HCT116 (cell line): Measurements from ENCODE around the gene RBMS1. TPM values are rescaled to one million over a fixed set of nuclear protein-coding genes. Genes with fewer than 3 reads are reported as not detected.

Source experiments
- ATAC-seq: fragments of 200-7000 bp; cut with Tn5 transposase; 2 replicates; pipeline ENCODE4 v1.9.1; 2020; ENCODE audit warnings: mild to moderate bottlenecking, moderate library complexity
- BruUV-seq: library from RNA; stranded (reverse); fragments of 400-500 nt; replicated peaks from 2 replicates; lab custom pipeline; 2021; lab: Mats Ljungman, UMichigan
- CTCF ChIA-PET: fragments of 300-600 bp; sonication (Branson Sonifier 250); formaldehyde crosslinking; loops from one replicate; lab custom pipeline; 2021; ENCODE audit warnings: antibody characterized with exemption; lab: Charles Lee
- POLR2A ChIA-PET: fragments of 300-600, 350-600 bp; sonication (Branson Sonifier 250); formaldehyde crosslinking; loops from one replicate; lab custom pipeline; 2021; ENCODE audit warnings: antibody characterized with exemption; lab: Charles Lee
- RAD21 ChIA-PET, 2 experiments: fragments of 300-600 bp; sonication (Branson Sonifier 250); formaldehyde crosslinking; loops; one replicate each; lab custom pipeline; 2023; ENCODE audit warnings: low total read pairs in 2 of 2; ENCODE audit not compliant: uncharacterized antibody in 2 of 2, unreplicated experiment in 2 of 2, low non-redundant PET in 1 of 2; lab: Charles Lee
- DNase-seq: peaks from one replicate; pipeline ENCODE4 v3.0.0-alpha.2; 2010; ENCODE audit warnings: low read depth, low spot score
- H2AFZ ChIP-seq: fragments of 200-600 bp; shearing (Covaris generic), sonication (generic); 2 replicates; pipeline ENCODE4 v1.6.1; 2017; ENCODE audit warnings: low read depth, mixed run types, mixed read lengths, antibody characterized with exemption, low read length; ENCODE audit not compliant: poor library complexity, severe bottlenecking
- H3K27ac ChIP-seq: 2 replicates; pipeline ENCODE4 v1.5.1; 2012; ENCODE audit warnings: low read depth, low read length
- H3K27me3 ChIP-seq: fragments of 200-600 bp; sonication (generic); 2 replicates; pipeline ENCODE4 v1.6.1; 2016; ENCODE audit warnings: mixed run types, low read length, mixed read lengths; ENCODE audit not compliant: insufficient read depth
- H3K36me3 ChIP-seq, 2 experiments: fragments of 200-500 bp in 1 of 2; fragments of 200-600 bp in 1 of 2; sonication (Bioruptor generic) in 1 of 2; sonication (generic) in 1 of 2; 2 replicates each; pipeline versions ENCODE4 v1.5.1 to v1.6.1; 2014 to 2016; ENCODE audit warnings: low read length in 2 of 2, inconsistent platforms in 1 of 2, mixed read lengths in 1 of 2, mixed run types in 1 of 2; ENCODE audit not compliant: insufficient read depth in 2 of 2, control insufficient read depth in 1 of 2
- H3K4me1 ChIP-seq, 2 experiments: fragments of 200-600 bp in 1 of 2; sonication (generic) in 1 of 2; 2 replicates each; pipeline versions ENCODE4 v1.5.1 to v1.6.1; 2012 to 2017; ENCODE audit warnings: low read length in 2 of 2, inconsistent platforms in 1 of 2, mild to moderate bottlenecking in 1 of 2, mixed read lengths in 1 of 2, mixed run types in 1 of 2, moderate library complexity in 1 of 2; ENCODE audit not compliant: insufficient read depth in 2 of 2, control insufficient read depth in 1 of 2
- H3K4me2 ChIP-seq: fragments of 200-600 bp; sonication (generic); 2 replicates; pipeline ENCODE4 v1.6.1; 2017; ENCODE audit warnings: mixed run types, low read length, mixed read lengths
- H3K4me3 ChIP-seq, 2 experiments: fragments of 200-600 bp in 1 of 2; sonication (generic) in 1 of 2; replicated peaks in 1 of 2; 2 replicates each; pipeline ENCODE4 v1.5.1; 2011 to 2016; ENCODE audit warnings: low read length in 2 of 2, control low read depth in 1 of 2, low read depth in 1 of 2, mild to moderate bottlenecking in 1 of 2, mixed read lengths in 1 of 2, mixed run types in 1 of 2
- H3K79me2 ChIP-seq: fragments of 200-600 bp; sonication (generic); 2 replicates; pipeline ENCODE4 v1.6.1; 2017; ENCODE audit warnings: mild to moderate bottlenecking, mixed run types, low read length, moderate library complexity, mixed read lengths; ENCODE audit not compliant: insufficient read depth
- H3K9ac ChIP-seq: fragments of 200-600 bp; sonication (generic); 2 replicates; pipeline ENCODE4 v1.6.1; 2016; ENCODE audit warnings: low read length, mixed read lengths
- H3K9me2 ChIP-seq: fragments of 200-600 bp; sonication (generic), shearing (Covaris generic); 2 replicates; pipeline ENCODE4 v1.6.1; 2017; ENCODE audit warnings: mixed run types, mild to moderate bottlenecking, moderate library complexity; ENCODE audit not compliant: insufficient read depth
- H3K9me3 ChIP-seq, 2 experiments: fragments of 200-500 bp in 1 of 2; fragments of 200-600 bp in 1 of 2; sonication (Bioruptor generic) in 1 of 2; sonication (generic) in 1 of 2; 2 replicates each; pipeline ENCODE4 v1.6.1; 2014 to 2017; ENCODE audit warnings: low read length in 2 of 2, mixed read lengths in 2 of 2, inconsistent platforms in 1 of 2, low read depth in 1 of 2, mild to moderate bottlenecking in 1 of 2, mixed run types in 1 of 2, moderate library complexity in 1 of 2; ENCODE audit not compliant: control insufficient read depth in 1 of 2, insufficient read depth in 1 of 2
- H4K20me1 ChIP-seq: fragments of 200-600 bp; sonication (generic), shearing (Covaris generic); 2 replicates; pipeline ENCODE4 v1.6.1; 2017; ENCODE audit warnings: mixed run types, mild to moderate bottlenecking, moderate library complexity; ENCODE audit not compliant: insufficient read depth
- ATF3 ChIP-seq: IDR thresholded peaks from 2 replicates; pipeline ENCODE4 v1.6.1; 2012
- CBX3 ChIP-seq: IDR thresholded peaks from 2 replicates; pipeline ENCODE4 v1.6.1; 2012; ENCODE audit warnings: low read depth
- CTCF ChIP-seq, 3 experiments: fragments of 200-600 bp in 1 of 3; sonication (generic) in 1 of 3; IDR thresholded peaks in 2 of 3; conservative IDR thresholded peaks in 1 of 3; 2 replicates each; pipeline ENCODE4 v1.5.1; 2012 to 2017; ENCODE audit warnings: low read depth in 2 of 3, low read length in 2 of 3, antibody characterized with exemption in 1 of 3, borderline replicate concordance in 1 of 3, control low read depth in 1 of 3, mild to moderate bottlenecking in 1 of 3, mixed read lengths in 1 of 3, mixed run types in 1 of 3, moderate library complexity in 1 of 3; ENCODE audit not compliant: insufficient read depth in 1 of 3
- ELF1 ChIP-seq: IDR thresholded peaks from 2 replicates; pipeline ENCODE4 v1.6.1; 2012; ENCODE audit warnings: low read depth, borderline replicate concordance
- EZH2 ChIP-seq: fragments of 200-600 bp; sonication (generic); IDR thresholded peaks from 2 replicates; pipeline ENCODE4 v1.6.1; 2017; ENCODE audit warnings: antibody characterized with exemption, mixed run types
- FOSL1 ChIP-seq: IDR thresholded peaks from 2 replicates; pipeline ENCODE4 v1.6.1; 2012; ENCODE audit warnings: low read depth
- JUND ChIP-seq: IDR thresholded peaks from 2 replicates; pipeline ENCODE4 v1.6.1; 2012
- POLR2A ChIP-seq: IDR thresholded peaks from 2 replicates; pipeline ENCODE4 v1.7.0; 2011; ENCODE audit warnings: borderline replicate concordance; ENCODE audit not compliant: insufficient read depth, insufficient read length; ENCODE audit errors: extremely low read depth
- POLR2AphosphoS5 ChIP-seq: IDR thresholded peaks from 2 replicates; pipeline ENCODE4 v1.6.1; 2011; ENCODE audit warnings: mild to moderate bottlenecking, low read depth, low read length, moderate library complexity
- RAD21 ChIP-seq: IDR thresholded peaks from 2 replicates; pipeline ENCODE4 v1.6.1; 2012; ENCODE audit warnings: low read depth, mild to moderate bottlenecking
- REST ChIP-seq: IDR thresholded peaks from 2 replicates; pipeline ENCODE4 v1.6.1; 2012; ENCODE audit warnings: low read depth
- SIN3A ChIP-seq: IDR thresholded peaks from 2 replicates; pipeline ENCODE4 v1.6.1; 2012; ENCODE audit warnings: low read depth
- SP1 ChIP-seq: IDR thresholded peaks from 2 replicates; pipeline ENCODE4 v1.6.1; 2012; ENCODE audit warnings: low read depth
- SRF ChIP-seq: IDR thresholded peaks from 2 replicates; pipeline ENCODE4 v1.6.1; 2012; ENCODE audit warnings: low read depth
- TCF7L2 ChIP-seq: IDR thresholded peaks from 2 replicates; pipeline ENCODE4 v1.7.0; 2011; ENCODE audit warnings: borderline replicate concordance, inconsistent platforms; ENCODE audit not compliant: insufficient read depth, insufficient read length; ENCODE audit errors: extremely low read depth
- YY1 ChIP-seq: IDR thresholded peaks from 2 replicates; pipeline ENCODE4 v1.6.1; 2011; ENCODE audit warnings: low read length, low read depth, moderate library complexity, mild to moderate bottlenecking; ENCODE audit not compliant: insufficient replicate concordance; ENCODE audit errors: extremely low read depth
- ZBTB33 ChIP-seq: IDR thresholded peaks from 2 replicates; pipeline ENCODE4 v1.6.1; 2011; ENCODE audit warnings: mild to moderate bottlenecking, low read length, moderate library complexity; ENCODE audit not compliant: insufficient replicate concordance; ENCODE audit errors: extremely low read depth
- ZFX ChIP-seq: fragments of 450-650 bp; IDR thresholded peaks from 2 replicates; pipeline ENCODE4 v1.6.1; 2017
- ZNF274 ChIP-seq: fragments of 200-500 bp; sonication (Bioruptor generic); IDR thresholded peaks from 2 replicates; pipeline ENCODE4 v1.6.1; 2014; ENCODE audit warnings: mild to moderate bottlenecking, low read depth, low read length, inconsistent platforms
- intact Hi-C: fragments of 100-400 bp; cut with micrococcal nuclease; formaldehyde crosslinking; loops from 2 replicates; pipeline ENCODE4 v1.10.0; 2022
- total RNA-seq: library from RNA; stranded (reverse); gene quantifications from one replicate; pipeline ENCODE4 v1.2.1, GENCODE V29; 2021; ENCODE audit not compliant: unreplicated experiment

RBMS1 gene
- total RNA-seq, 1 experiment from 2014 or later = 17.6 TPM

DNA sequence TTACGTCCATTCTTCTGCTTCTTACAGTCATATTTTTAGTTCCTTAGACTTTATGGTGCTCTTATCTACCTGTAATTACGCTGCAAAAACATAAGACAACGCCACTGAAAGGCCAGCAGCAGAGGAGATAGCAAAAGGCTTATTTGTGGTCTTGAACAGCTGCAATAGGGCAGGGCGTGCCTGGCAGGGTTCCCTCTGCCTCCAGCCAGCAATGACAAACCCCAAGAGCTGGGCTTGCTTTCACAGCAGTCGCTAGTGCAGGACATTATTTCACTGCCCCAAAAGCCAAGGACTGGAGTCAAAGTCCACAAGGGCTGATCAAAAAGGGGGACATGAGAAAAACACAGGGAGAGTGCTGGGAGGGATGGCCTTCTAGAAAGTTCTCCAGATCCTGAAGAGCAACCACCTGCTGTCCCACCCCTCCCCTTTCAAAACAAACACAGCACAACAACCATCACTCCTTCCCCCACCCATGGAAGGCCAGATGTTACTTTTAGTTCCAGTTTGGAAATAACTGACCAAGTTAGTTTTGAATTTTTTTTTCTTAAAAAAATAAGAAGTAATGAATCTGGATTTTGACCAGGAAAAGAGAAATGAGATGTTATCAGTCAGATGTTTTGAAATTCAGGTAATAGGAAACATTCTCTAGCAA is 127.8 kb downstream of the RBMS1 start:
- no peak for ATAC-seq
- Histone ChIP-seq H3K9me3 (no peaks in the 10 kb centered on the region), H3K4me1 (no peaks in the 10 kb centered on the region), H3K27me3 (no peaks in the 10 kb centered on the region), H3K9ac (no peak overlapping the region), H3K4me2 (no peak overlapping the region), H4K20me1 (no peaks in the 10 kb centered on the region), H2AFZ (no peak overlapping the region), H3K4me3 (no peak overlapping the region), H3K79me2 (no peaks in the 10 kb centered on the region), H3K9me2 (no peaks in the 10 kb centered on the region), H3K27ac (no peak overlapping the region), H3K36me3 (no peaks in the 10 kb centered on the region)
- RAD21 ChIA-PET = no interaction called here
- no TSS peak for BruUV-seq
- no peak for DNase-seq
- TF ChIP-seq JUND (no peak), SP1 (no peak), YY1 (no peak), EZH2 (no peak), ZFX (no peak), POLR2AphosphoS5 (no peak), CTCF (IDR thresholded peaks at IDR 0.05 in 2 of 3, conservative IDR thresholded peaks at IDR 0.05 in 1 of 3; ENCODE audit: borderline replicate concordance in 1 of 3, insufficient read depth in 1 of 3, low read depth in 2 of 3, low read length in 2 of 3) (no peak), CBX3 (no peak), TCF7L2 (no peak), SIN3A (no peak), SRF (no peak), ATF3 (no peak), ZBTB33 (no peak), POLR2A (no peak), FOSL1 (no peak), RAD21 (no peak), ZNF274 (no peak), ELF1 (no peak), REST (no peak)
- intact Hi-C loops = no loop called here
- POLR2A ChIA-PET = no interaction called here
- CTCF ChIA-PET = no interaction called here
